Effector CD8-positive, alpha-beta T cell (primary cell): ENCODE measurements around the gene SH3RF1.

ENCODE experiments used
- DNase-seq: peaks from one replicate; lab custom pipeline; 2025; lab: John Stamatoyannopoulos, UW

SH3RF1 gene

DNA sequence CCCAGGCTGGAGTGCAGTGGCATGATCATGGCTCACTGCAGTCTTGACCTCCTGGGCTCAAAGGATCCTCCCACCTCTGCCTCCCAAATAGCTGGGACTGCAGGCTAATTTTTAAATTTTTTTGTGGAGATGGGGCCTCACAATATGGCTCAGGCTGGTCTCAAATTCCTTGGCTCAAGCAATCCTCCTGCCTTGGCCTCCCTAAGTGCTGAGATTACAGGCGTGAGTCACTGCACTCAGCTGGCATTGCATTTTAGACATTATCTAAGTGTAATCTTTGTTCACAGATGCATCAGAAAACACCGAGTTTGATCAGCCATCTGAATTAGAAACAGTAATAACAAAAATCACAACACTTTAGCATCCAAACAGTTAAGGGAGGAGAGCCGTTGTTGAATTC lies 207.3 kb downstream of the SH3RF1 start:
- no peak for DNase-seq

GRCh38 chr4:169062897-169063244 lies 207.9 kb downstream of the SH3RF1 start:
- no peak for DNase-seq

DNA sequence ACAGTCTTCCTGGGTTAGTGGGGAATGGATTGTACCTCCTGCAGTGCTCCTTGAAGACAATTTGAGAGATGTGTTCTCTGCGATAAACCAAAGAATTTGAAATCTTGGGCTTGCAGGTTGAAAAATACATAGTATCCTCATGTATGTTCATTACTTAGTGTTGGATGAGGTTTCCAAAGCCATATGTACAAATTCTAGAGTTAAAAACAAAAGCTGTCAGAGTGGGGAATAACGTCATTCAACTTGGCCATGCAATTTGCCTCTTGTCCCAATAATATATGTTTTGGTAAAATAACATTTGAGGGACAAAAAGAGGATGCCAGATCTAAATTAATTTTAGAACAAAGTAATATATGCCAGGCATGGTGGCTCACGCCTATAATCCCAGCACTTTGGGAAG lies 209.4 kb downstream of the SH3RF1 start:
- DNase-seq = no peak

GRCh38 chr4:169060391-169061091 lies 210.2 kb downstream of the SH3RF1 start:
- DNase-seq = no peak

GRCh38 chr4:169059306-169060211 lies 211.2 kb downstream of the SH3RF1 start:
- no peak for DNase-seq

GRCh38 chr4:169058312-169058711 lies 212.4 kb downstream of the SH3RF1 start:
- no peak for DNase-seq

GRCh38 chr4:169054879-169055278 lies 215.9 kb downstream of the SH3RF1 start:
- no peak for DNase-seq

GRCh38 chr4:169052594-169052945 lies 218.2 kb downstream of the SH3RF1 start:
- DNase-seq = no peak

DNA sequence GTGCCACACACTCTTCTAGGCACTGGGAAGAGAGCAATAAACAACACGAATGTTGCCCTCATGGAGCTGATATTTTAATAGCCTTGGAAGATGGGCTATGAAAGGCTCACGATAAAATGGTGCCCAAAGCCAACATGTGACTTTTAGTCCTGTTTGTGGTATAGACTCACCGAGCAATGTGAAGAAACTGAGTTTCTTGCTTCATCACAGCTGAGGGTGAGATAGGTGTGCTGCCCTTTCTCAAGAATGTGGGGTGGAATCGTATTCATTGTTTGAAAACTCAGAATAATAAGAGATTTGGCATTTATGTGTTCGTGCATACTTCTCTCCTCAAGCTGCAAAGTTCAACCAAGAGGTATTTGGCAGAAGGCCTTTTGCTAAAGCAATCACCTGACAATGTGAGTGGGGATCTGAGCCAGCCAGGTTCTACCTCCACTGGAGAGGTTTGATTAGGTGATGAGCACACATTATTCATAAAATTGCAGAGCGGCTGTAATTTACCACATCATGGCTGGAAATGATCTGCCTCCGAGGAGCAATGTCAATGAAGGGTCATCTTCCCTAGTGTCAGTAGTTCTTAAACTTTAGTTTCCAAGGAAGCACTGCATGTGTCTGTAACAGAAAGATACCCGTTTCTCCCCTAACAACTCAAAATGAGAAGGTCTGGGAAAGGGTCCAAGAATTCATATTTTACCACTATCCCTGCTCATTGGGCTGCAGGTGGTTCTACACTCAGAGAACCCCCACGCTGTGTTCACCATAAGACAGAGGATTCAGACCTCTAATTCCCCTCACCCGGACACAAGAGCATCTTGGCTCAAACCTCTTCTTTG lies 218.8 kb downstream of the SH3RF1 start:
- DNase-seq = no peak

DNA sequence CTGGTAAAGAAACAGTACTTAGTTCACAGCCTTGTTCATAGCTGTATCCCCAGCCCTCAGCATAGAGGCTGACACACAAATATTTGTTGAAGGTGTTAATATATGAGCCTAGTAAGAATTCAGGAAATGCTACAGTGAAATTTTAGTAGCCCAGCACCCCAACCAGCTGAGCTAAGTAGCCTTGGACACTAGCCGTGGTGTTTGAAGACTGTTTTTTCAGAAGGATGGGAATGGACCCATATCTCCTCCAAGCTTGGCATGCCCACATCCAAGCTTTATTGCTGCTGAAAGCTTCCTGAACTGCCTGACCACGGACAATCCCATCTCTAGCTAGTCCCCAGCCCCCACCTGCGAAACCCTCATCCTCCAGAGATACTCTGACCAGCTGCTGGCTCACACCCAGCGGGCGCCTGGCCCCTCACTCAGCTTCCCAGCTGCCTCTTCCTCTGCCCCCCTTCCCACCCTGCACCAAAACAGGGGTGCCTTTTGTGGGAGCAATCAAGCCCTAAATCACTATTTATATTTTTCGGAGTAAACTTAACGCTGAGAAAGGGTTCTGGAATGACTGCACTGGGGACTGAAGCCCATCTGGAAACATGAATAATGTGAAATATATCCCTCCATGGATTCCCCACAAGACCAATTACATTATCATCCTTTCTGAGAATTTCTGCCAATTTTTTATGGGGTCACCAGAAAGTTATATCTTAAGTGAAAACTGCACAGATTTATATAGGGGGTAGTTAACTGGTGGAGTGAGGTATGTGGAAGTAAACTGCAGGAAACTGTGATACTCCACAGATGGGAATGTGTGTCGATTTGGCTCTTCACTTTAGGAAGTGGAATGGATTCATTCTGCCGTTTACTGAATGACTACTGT lies 219.6 kb downstream of the SH3RF1 start:
- DNase-seq = no peak

DNA sequence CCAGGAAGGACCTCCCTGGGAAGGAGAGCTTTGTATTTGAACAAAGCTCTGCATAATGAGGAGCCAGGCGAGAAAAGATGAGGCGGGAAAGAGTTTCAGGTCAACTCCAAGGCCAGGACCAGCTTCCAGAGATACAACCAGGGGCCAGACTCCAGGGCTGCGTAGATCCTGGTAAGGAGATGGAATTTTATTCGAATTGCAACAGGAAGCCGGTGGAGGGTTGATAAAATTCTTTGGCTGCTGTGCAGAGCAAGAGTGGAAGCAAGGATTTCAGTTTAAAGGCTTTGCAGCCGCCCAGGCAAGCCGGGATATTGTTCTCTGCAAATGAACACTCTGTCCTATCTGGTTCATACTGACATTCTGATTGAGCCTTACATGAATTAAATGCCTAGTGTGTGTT lies 220.5 kb downstream of the SH3RF1 start:
- no peak for DNase-seq

DNA sequence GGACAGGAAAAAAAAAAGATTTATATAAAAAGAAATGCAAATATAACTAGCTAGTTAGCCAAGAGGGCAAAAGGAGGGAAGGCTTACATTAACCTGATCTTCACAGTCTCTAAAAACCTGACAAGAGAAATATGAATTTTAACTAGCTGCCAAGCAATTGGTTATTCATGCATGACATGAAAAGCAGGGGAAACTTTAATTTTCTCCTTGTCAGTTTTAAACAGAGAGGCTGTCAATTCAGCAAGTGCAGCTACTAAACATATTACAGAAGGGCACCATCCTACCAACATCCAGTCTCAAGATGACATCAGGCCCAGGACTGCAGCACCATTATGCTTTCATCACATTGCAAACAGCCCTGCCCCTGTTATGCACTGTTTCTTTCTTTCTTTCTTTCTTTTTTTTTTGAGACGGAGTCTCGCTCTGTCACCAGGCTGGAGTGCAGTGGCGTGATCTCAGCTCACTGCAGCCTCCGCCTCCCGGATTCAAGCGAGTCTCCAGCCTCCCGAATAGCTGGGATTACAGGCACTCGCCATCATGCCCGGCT lies 221.8 kb downstream of the SH3RF1 start:
- no peak for DNase-seq

GRCh38 chr4:169047956-169048355 lies 222.8 kb downstream of the SH3RF1 start:
- DNase-seq = no peak

DNA sequence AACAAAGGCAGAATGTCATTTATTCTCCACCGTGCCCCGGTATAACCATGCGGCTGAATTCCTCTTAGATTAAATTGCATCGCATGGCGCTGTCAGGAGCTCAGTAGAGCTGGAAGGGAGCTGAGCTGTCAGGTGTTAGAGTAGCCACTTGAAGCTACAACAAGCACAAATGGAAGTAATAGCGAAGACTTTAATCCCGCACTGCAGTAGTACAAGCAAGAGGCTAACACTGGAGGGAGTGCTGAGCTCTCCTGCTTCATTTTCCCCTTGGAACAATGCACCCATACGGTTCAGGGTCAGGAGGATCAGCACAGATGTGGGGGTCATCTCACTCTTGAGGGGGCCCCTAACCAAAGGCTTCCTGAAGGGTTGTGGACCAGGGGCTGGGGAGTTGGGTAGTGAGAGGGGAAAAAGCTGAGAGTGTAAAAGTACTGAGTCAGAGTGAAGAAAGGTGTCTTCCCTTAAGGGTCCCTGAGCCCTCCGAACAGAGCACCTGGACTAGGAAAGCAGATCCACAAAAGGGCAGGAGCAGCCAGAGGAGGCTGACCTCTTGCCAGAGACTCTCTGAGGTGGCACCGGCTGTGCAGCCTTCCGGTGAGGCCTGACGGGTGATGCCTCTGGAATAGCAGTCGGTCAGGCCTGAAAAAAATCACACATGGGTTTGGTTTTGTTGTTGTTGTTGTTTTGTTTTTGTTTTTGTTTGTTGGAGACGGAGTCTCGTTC lies 224.7 kb downstream of the SH3RF1 start:
- no peak for DNase-seq

DNA sequence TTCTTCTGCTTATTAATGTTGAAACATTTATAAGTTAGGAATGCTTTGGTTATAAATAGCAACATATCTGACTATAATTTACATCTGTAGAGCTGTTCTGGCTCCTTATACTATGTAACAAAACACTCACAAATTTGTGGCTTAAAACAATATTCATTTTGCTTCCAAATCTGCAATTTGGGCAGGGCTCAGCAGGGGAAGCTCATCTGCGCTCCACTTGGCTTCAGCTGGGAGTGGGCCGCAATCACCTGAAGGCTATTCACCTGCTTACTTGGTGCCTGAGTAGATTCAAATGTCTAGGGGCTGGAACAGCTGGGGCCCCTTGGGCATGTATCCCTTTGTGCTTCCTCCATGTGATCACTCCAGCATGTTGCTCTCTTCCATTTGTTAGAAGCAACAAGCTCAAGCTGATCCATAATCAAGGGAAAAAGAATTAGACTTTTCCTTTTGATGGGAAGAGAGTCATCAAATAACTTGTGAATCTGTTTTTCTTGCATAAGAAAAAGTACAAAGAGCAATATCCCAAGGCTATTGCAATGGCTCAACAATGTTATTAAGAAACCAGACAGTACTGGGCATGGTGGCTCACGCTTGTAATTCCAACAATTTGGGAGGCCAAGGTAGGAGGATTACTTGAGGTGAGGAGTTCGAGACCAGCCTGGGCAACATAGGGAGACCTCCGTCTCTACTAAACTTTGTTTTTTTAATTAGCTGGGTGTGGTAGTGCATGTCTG lies 225.9 kb downstream of the SH3RF1 start:
- no peak for DNase-seq
